SU-DHL-6 (cell line): ENCODE data around the gene MAST4.

ENCODE experiments used
- H2AFZ ChIP-seq: fragments of 200-600 bp; sonication (generic); 2 replicates; pipeline ENCODE4 v1.6.1; 2014; ENCODE audit warnings: low read depth, mild to moderate bottlenecking, moderate library complexity, mixed read lengths, antibody characterized with exemption, low read length; ENCODE audit not compliant: severe bottlenecking
- H3F3A ChIP-seq: fragments of 200-600 bp; shearing (Covaris generic); 2 replicates; pipeline ENCODE4 v1.6.0; 2016; ENCODE audit warnings: antibody characterized with exemption, mild to moderate bottlenecking; ENCODE audit not compliant: insufficient read depth
- H3K27ac ChIP-seq: fragments of 200-600 bp; sonication (generic); 2 replicates; pipeline ENCODE4 v1.5.1; 2016; ENCODE audit warnings: low read depth, mild to moderate bottlenecking, low read length, moderate library complexity, mixed read lengths
- H3K27me3 ChIP-seq: fragments of 200-600 bp; sonication (generic), shearing (Covaris generic); 2 replicates; pipeline ENCODE4 v1.6.0; 2014; ENCODE audit warnings: mild to moderate bottlenecking, low read length
- H3K36me3 ChIP-seq: fragments of 200-600 bp; sonication (generic); 2 replicates; pipeline ENCODE4 v1.6.1; 2014; ENCODE audit warnings: mild to moderate bottlenecking, low read length, mixed read lengths
- H3K4me2 ChIP-seq: fragments of 300-600, 200-600 bp; shearing (Covaris generic), sonication (generic); 2 replicates; pipeline ENCODE4 v1.6.0; 2014; ENCODE audit warnings: low read length, low read depth, mild to moderate bottlenecking; ENCODE audit not compliant: poor library complexity, severe bottlenecking
- H3K4me3 ChIP-seq: fragments of 200-600 bp; sonication (generic); 2 replicates; pipeline ENCODE4 v1.5.1; 2014; ENCODE audit warnings: antibody characterized with exemption, low read length, mild to moderate bottlenecking, mixed read lengths; ENCODE audit not compliant: insufficient read depth, poor library complexity, severe bottlenecking
- H3K79me2 ChIP-seq: fragments of 200-600 bp; sonication (generic); 2 replicates; pipeline ENCODE4 v1.6.1; 2014; ENCODE audit warnings: mild to moderate bottlenecking, low read length, moderate library complexity; ENCODE audit not compliant: insufficient read depth
- H3K9ac ChIP-seq: fragments of 200-600 bp; sonication (generic); 2 replicates; pipeline ENCODE4 v1.7.0; 2014; ENCODE audit warnings: mild to moderate bottlenecking, low read length
- H3K9me2 ChIP-seq: fragments of 200-600 bp; sonication (generic); replicated peaks from 2 replicates; pipeline ENCODE4 v1.6.1; 2014; ENCODE audit warnings: low read length; ENCODE audit not compliant: insufficient read depth
- H3K9me3 ChIP-seq: fragments of 200-600 bp; sonication (generic); 2 replicates; pipeline ENCODE4 v1.6.1; 2014; ENCODE audit warnings: low read length, mixed read lengths; ENCODE audit not compliant: insufficient read depth
- H4K20me1 ChIP-seq: fragments of 200-600 bp; sonication (generic); 2 replicates; pipeline ENCODE4 v1.6.1; 2014; ENCODE audit warnings: low read depth, mild to moderate bottlenecking, antibody characterized with exemption, low read length, moderate library complexity, mixed read lengths
- CTCF ChIP-seq: fragments of 200-600 bp; sonication (generic); IDR thresholded peaks from one replicate; pipeline ENCODE4 v1.5.1; 2017; ENCODE audit warnings: antibody characterized with exemption, mild to moderate bottlenecking, low read length, moderate library complexity; ENCODE audit not compliant: insufficient read depth, poor library complexity, severe bottlenecking
- EZH2phosphoT487 ChIP-seq: fragments of 200-600 bp; sonication (generic), shearing (Covaris generic); conservative IDR thresholded peaks from 2 replicates; pipeline ENCODE4 v1.6.1; 2018; ENCODE audit warnings: mild to moderate bottlenecking, antibody characterized with exemption, low read length, moderate library complexity, mixed read lengths

MAST4 gene

GRCh38 chr5:66660396-66660795 lies 64.2 kb downstream of the MAST4 start:
- H2AFZ ChIP-seq: no peak overlapping the region
- no peaks in the 10 kb centered on the region for H4K20me1 ChIP-seq
- TF ChIP-seq EZH2phosphoT487: no peak
- no peak for TF ChIP-seq CTCF
- H3K27ac ChIP-seq: no peak overlapping the region
- no peaks in the 10 kb centered on the region for H3K9me2 ChIP-seq
- H3K4me2 ChIP-seq: no peak overlapping the region
- H3K9me3 ChIP-seq: no peaks in the 10 kb centered on the region
- no peaks in the 10 kb centered on the region for H3K27me3 ChIP-seq
- H3K79me2 ChIP-seq: no peaks in the 10 kb centered on the region
- no peak overlapping the region for H3K4me3 ChIP-seq
- H3F3A ChIP-seq: no peaks in the 10 kb centered on the region
- H3K9ac ChIP-seq: no peak overlapping the region
- H3K36me3 ChIP-seq: no peaks in the 10 kb centered on the region

GRCh38 chr5:66661149-66661548 lies 65.0 kb downstream of the MAST4 start:
- Histone ChIP-seq H3K27me3 (no peaks in the 10 kb centered on the region), H4K20me1 (no peaks in the 10 kb centered on the region), H3K4me3 (no peak overlapping the region), H3K4me2 (no peak overlapping the region), H3K9me3 (no peaks in the 10 kb centered on the region), H3K9ac (no peak overlapping the region), H3K9me2 (no peaks in the 10 kb centered on the region), H2AFZ (no peak overlapping the region), H3F3A (no peaks in the 10 kb centered on the region), H3K36me3 (no peaks in the 10 kb centered on the region), H3K79me2 (no peaks in the 10 kb centered on the region), H3K27ac (no peak overlapping the region)
- no peak for TF ChIP-seq EZH2phosphoT487
- TF ChIP-seq CTCF: no peak

GRCh38 chr5:66666778-66667177 lies 70.6 kb downstream of the MAST4 start:
- Histone ChIP-seq H2AFZ (no peak overlapping the region), H3K4me3 (no peak overlapping the region), H3K36me3 (no peaks in the 10 kb centered on the region), H3F3A (no peaks in the 10 kb centered on the region), H3K9me2 (no peaks in the 10 kb centered on the region), H3K9ac (no peak overlapping the region), H4K20me1 (no peaks in the 10 kb centered on the region), H3K9me3 (no peaks in the 10 kb centered on the region), H3K79me2 (no peaks in the 10 kb centered on the region), H3K27me3 (no peaks in the 10 kb centered on the region), H3K4me2 (no peak overlapping the region), H3K27ac (no peak overlapping the region)
- no peak for TF ChIP-seq CTCF
- TF ChIP-seq EZH2phosphoT487: no peak
